Measurements from ENCODE around the gene SSTR4.

DNA sequence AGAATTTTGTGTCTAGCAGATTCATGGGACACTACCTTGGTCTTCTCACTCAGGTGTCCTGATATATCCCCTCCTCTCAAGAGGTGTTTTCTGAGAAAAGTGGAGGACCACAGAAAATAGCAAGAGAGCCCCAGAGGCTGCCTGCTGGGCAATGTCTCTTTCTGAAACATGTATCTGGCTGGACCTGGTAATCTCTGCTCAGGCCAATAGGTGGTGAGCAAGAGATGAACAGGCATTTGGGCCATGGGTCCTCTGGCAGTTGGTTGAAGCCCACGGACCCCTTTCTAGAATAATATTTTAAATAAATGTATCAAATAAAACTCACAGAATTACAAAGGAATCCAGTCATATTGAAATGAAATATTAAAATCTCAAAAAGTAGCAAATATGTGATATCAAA lies 23.1 kb downstream of the SSTR4 start:
- TF ChIP-seq EZH2phosphoT487 (IDR thresholded peaks at IDR 0.05; ENCODE audit: borderline replicate concordance, low read depth, low read length) = no peak
- TF ChIP-seq, protein P1, sequence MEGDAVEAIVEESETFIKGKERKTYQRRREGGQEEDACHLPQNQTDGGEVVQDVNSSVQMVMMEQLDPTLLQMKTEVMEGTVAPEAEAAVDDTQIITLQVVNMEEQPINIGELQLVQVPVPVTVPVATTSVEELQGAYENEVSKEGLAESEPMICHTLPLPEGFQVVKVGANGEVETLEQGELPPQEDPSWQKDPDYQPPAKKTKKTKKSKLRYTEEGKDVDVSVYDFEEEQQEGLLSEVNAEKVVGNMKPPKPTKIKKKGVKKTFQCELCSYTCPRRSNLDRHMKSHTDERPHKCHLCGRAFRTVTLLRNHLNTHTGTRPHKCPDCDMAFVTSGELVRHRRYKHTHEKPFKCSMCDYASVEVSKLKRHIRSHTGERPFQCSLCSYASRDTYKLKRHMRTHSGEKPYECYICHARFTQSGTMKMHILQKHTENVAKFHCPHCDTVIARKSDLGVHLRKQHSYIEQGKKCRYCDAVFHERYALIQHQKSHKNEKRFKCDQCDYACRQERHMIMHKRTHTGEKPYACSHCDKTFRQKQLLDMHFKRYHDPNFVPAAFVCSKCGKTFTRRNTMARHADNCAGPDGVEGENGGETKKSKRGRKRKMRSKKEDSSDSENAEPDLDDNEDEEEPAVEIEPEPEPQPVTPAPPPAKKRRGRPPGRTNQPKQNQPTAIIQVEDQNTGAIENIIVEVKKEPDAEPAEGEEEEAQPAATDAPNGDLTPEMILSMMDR (conservative IDR thresholded peaks at IDR 0.05; ENCODE audit: low read length) = no peak
